ENCODE measurements around the gene RCVRN. TPM values are rescaled to one million over a fixed set of nuclear protein-coding genes. Genes with fewer than 3 reads are reported as not detected.

RCVRN gene
- total and polyA plus RNA-seq, 2 of the 8 experiments (the other 6 are each of a cell fraction or from before 2014, with no cell fraction given) = not detected

- CTCF ChIA-PET (ENCODE audit: partially characterized antibody) = interaction anchor here (0.6 to 10.8 kb wide), 4 partner anchors 8 to 349 kb away, joined by 3 to 101 read pairs (median 6); no protein-coding TSS in a partner anchor
- H4K20me1 ChIP-seq (replicated peaks in 1 of 2; ENCODE audit: control insufficient read depth in 1 of 2, insufficient read depth in 2 of 2, low read length in 2 of 2) = no peaks in the 10 kb centered on the region
- H2AFZ ChIP-seq (ENCODE audit: low read length) = no peak overlapping the region
- no peak overlapping the region for H2BK5ac ChIP-seq (ENCODE audit: low read depth, low read length)
- no peak overlapping the region for H3K56ac ChIP-seq (replicated peaks; ENCODE audit: insufficient read length, low read depth, low read length)
- FAIRE-seq (no peak), DNase-seq (ENCODE audit: low read depth in 1 of 2, low spot score in 2 of 2) (no peak)
- H3K27me3 ChIP-seq (replicated peaks in 1 of 4; ENCODE audit: control insufficient read depth in 3 of 4, extremely low read depth in 1 of 4, insufficient read depth in 3 of 4, low read length in 3 of 4) = no peaks in the 10 kb centered on the region
- H3K4ac ChIP-seq (replicated peaks; ENCODE audit: insufficient read length, low read depth, low read length) = no peak overlapping the region
- no peak overlapping the region for H2BK12ac ChIP-seq (ENCODE audit: low read depth, low read length)
- H2BK120ac ChIP-seq (replicated peaks; ENCODE audit: low read depth, low read length) = no peak overlapping the region
- H4K5ac ChIP-seq (ENCODE audit: insufficient read length, low read depth, low read length) = no peak overlapping the region
- H3K9me3 ChIP-seq (ENCODE audit: insufficient read depth in 2 of 2, low read depth in 1 of 2, low read length in 1 of 2) = no peaks in the 10 kb centered on the region
- H4K8ac ChIP-seq (ENCODE audit: extremely low read depth, insufficient read depth, low read length) = no peak overlapping the region; the same call in 1 of the 2 replicates
- H3K23ac ChIP-seq (ENCODE audit: insufficient read length) = no peak overlapping the region
- no peaks in the 10 kb centered on the region for H3K79me2 ChIP-seq (ENCODE audit: control insufficient read depth in 1 of 2, insufficient read depth in 2 of 2, low read length in 2 of 2)
- H3K27ac ChIP-seq (ENCODE audit: low read depth, low read length) = no peak overlapping the region
- no peak overlapping the region; a peak in 1 of 4 replicates for H3K4me2 ChIP-seq (ENCODE audit: insufficient read depth in 1 of 2, low read depth in 2 of 2, low read length in 2 of 2)
- POLR2A ChIA-PET (ENCODE audit: partially characterized antibody) = no interaction called here
- H3K79me1 ChIP-seq (ENCODE audit: low read depth, low read length) = no peaks in the 10 kb centered on the region
- no peaks in the 10 kb centered on the region for H3K36me3 ChIP-seq (ENCODE audit: control insufficient read depth in 2 of 4, insufficient read depth in 4 of 4, low read length in 3 of 4)
- H3K4me3 ChIP-seq (ENCODE audit: extremely low read depth in 1 of 4, insufficient read depth in 2 of 4, low read depth in 3 of 4, low read length in 4 of 4) = no peak overlapping the region
- TF ChIP-seq TAF1 (IDR thresholded peaks at IDR 0.05; ENCODE audit: low read depth, low read length) (no peak), TAF7 (optimal IDR thresholded peaks at IDR 0.05; ENCODE audit: borderline replicate concordance, low read depth, low read length) (no peak), ATF2 (IDR thresholded peaks at IDR 0.05; ENCODE audit: low read length) (no peak), TCF12 (IDR thresholded peaks at IDR 0.05; ENCODE audit: low read depth, low read length) (no peak), BCL11A (IDR thresholded peaks at IDR 0.05; ENCODE audit: low read depth in 2 of 2, low read length in 2 of 2) (no peak), ASH2L (IDR thresholded peaks at IDR 0.05; ENCODE audit: low read length) (no peak), BRCA1 (IDR thresholded peaks at IDR 0.05; ENCODE audit: low read depth, low read length) (no peak), CBX8 (IDR thresholded peaks at IDR 0.05; ENCODE audit: borderline replicate concordance, low read depth, low read length) (no peak), EZH2 (IDR thresholded peaks at IDR 0.05; ENCODE audit: low read depth, low read length, severe bottlenecking) (no peak)
- H3K14ac ChIP-seq (ENCODE audit: insufficient read length) = no peak overlapping the region
- no peak overlapping the region for H2AK5ac ChIP-seq (ENCODE audit: low read depth, low read length)
- no peak overlapping the region for H2BK20ac ChIP-seq (ENCODE audit: low read length)
- H3K9ac ChIP-seq (replicated peaks in 1 of 4; ENCODE audit: extremely low read depth in 1 of 4, low read depth in 3 of 4, low read length in 3 of 4) = no peak overlapping the region
- H4K91ac ChIP-seq (replicated peaks; ENCODE audit: insufficient read length, low read length) = no peak overlapping the region
- H3K4me1 ChIP-seq (replicated peaks in 1 of 4; ENCODE audit: control insufficient read depth in 3 of 4, insufficient read depth in 4 of 4, low read length in 3 of 4) = no peaks in the 10 kb centered on the region
- no peak overlapping the region for H2BK15ac ChIP-seq (ENCODE audit: low read length)
- H3K18ac ChIP-seq (ENCODE audit: extremely low read depth, low read length) = no peak overlapping the region
- no peaks in the 10 kb centered on the region for H3K23me2 ChIP-seq (ENCODE audit: low read depth, low read length)
- WGBS, 2 experiments (ENCODE audit: extremely low coverage in 1 of 2, insufficient coverage in 1 of 2, insufficient read length in 1 of 2, insufficient replicate concordance in 2 of 2, low coverage in 1 of 2, low lambda C conversion rate in 2 of 2, missing lambda C conversion rate in 1 of 2) = 93% methylated on average over 8 of the region's 8 CpGs; no CpG with 5 or more reads in 1 of the 2 experiments
These were observed 6.3 kb downstream of the RCVRN start for GRCh38 chr17:9898812-9899211.

Data from H1 (cell line).